ENCODE results near the gene ACSM2A.
"Not testable (repeated sequence)": the region's sequence is repeated elsewhere in the genome, so short reads cannot be mapped to it uniquely, and the experiment has no call there.

The ACSM2A gene

DNA sequence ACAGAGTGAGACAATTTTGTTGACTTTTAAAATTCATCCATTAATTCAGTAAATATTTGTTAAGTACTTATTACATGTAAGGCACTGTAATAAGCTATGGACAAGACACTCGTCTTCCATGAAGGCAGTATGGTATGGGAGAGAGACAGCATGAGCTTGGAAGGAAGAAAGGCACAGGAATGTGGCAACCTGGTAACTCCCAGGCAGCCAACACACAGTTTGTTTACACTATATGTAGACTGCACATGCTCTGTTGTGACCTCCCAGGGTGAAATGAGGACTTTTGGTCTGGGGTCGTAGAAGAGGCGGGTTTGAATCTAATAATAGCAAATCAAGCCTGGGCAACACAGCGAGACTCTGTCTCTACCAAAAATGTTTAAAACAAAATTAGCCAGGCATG lies 9.0 kb downstream of the ACSM2A start:
- DNase-seq, result not testable (repeated sequence)

DNA sequence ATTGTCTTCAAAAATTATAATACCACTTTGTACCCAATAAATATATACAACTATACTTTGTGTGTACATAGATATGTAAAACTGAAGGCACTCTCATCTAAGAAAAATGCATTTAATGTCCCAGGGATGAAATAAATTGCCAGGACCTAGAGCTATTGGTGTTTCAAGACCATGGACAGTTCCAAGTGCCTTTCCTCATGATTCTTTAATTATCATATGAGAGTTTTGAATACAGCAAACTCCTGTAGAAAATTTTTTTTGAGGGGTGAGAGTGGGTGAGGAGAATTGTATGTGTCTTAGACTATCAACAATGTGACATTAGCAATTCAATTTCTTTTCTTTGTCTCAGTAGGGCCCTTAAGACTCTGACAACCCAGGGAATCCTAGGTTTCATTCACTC lies 17.6 kb downstream of the ACSM2A start:
- DNase-seq, result not testable (repeated sequence)

DNA sequence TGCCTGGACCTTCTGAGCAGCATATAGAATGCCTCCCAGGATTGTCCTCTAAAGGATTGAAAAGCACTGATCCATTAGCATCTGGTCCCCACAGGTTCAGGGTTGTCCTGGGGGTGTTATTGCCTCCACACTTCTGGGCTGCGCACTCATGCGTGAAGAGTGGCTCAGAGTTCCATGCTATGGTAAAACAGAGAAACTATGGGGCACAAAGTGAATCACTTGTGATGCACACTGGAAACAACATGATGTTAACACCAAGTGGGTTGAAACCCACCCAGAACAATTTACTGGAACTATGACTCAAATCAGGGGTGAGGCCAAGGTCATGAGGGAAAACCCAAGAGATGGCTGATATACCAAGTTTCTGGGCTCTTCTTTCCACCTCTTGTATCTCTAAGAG lies 18.6 kb downstream of the ACSM2A start:
- DNase-seq, result not testable (repeated sequence)

DNA sequence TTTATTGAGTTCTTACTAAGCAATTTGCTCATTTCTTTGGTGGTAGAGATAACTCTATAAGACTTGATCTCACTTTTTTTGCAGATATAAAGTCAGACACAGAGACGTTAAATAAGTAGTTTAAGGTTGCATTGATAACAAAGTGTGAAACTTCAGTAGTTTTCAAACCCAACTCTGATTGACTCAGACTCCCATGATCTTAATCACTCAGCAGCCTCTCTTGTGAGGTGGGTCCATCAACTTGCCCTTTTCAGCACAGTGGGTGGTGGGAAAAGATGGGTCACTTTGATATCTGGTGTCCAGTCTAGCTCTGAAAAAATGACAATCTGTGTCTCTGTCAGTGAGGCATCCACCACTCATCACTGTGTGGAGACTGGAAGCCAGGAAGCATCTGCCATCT lies 19.4 kb downstream of the ACSM2A start:
- DNase-seq, result not testable (repeated sequence)

DNA sequence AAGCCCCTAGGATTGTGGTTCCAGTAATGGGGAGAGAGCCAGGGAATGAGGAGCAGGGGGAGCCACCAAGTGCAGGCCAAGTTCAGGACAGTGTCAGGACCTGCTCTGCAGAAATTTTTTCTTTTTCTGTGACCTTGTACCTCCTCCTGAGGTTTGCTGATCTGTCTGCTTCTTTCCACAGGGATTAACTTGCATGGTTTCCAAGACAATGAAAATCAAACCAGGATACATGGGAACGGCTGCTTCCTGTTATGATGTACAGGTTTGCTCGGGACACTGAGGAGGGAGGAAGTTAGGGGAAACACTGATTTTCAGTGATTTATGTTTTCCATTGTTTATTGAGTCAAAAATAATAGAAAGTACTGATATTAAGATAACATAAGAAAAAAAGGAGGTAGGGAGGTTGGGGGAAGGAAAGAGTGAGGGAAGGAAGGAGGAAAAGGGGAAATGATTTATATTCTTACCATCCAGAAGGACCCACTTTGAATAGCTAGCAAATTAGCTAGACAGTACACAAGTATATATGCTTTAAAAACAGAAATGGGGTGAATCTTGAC lies 25.9 kb downstream of the ACSM2A start:
- not testable (repeated sequence) for DNase-seq

DNA sequence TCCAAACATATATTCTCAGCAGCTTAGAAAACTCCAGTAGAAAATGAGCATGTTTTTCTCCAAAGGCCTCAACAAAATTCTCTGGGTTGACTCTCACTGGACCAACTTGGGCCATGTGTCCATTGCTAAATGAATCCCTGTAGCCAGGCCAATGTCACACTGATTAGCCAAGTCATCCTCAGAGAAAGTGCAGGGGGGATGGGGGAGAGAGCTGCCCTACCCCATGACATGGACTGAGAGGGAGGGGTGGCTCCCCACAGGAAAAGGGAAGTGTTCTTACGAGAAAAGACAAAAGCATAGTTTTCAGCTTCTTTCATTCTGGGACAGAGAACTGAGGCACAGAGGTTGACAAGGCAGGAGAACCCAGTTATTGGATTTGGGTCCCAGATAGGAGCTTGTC lies 32.7 kb downstream of the ACSM2A start:
- not testable (repeated sequence) for DNase-seq

DNA sequence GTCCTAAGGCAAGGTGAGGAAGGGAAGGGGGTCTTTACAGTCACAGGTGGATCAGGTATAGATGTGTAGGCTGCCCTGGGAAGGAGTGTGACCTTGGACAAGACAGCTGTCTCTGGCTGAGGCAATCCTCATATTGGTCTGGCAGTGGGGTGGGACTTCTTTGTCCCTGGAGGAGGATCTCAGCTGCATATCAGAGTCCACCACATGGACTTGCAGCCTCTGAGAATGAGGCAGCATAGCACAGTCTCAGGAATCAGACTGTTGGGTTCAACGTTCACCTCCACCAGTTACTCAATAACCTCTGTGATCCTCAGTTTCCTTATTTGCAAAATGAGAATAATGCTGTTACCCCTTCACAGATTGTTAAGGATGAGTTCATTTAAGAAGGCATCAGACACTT lies 33.4 kb downstream of the ACSM2A start:
- no peak for DNase-seq

DNA sequence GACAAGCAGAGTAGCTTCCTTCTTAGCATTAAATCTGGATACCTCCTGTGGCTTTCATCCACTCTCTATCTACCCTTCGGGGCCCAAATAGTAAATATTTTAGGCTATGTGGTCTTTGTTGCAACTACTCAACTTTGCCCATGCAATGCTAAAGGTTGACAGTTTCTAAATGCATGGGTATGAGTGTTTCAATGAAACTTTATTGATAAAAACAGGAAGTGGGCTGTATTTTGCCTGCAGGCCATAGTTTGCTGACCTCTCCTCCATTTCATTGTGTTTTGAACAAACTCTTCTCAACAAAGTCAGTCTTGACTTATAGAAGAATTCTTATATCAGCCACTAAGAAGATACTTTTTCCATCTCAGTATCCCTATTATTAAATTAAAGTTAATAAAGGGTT lies 34.1 kb downstream of the ACSM2A start:
- DNase-seq, result no peak

DNA sequence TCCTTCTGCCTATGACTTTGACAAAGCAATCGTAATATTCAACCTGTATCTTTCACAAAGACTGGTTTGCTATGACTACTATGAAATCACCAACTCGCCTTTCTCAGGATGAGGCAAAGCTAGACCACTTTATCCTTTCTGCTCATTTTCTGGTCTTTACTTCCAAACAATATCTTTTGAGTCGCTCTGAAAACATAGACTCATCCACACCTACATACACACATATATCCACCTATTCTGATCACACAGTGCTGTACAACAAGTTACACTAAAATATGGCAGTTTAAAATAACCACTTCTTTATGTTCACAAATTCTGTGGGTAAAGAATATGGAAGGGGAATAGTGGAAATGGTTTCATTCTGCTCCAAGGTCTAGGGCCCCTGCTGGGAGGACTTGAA lies 39.7 kb downstream of the ACSM2A start:
- DNase-seq, result not testable (repeated sequence)

DNA sequence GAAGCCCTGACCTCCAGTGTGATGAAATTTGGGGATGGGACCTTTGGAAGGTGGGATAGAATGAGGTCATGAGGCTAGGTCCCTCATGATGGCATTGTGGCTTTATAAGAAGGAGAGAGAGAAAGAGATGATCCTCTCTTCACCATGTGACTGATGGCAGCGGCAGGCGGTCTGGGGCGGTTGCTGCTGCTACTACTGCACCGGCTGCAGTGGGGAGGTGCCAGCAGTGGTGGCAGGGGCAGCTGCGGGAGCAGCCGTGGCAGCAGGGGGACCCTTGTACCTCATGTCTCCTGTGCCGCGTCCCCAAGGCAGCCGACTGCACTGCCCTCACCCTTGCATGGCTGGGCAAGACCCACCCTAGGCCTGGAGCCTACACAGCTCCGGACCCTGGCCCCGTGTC lies 40.1 kb downstream of the ACSM2A start:
- DNase-seq, result not testable (repeated sequence)

DNA sequence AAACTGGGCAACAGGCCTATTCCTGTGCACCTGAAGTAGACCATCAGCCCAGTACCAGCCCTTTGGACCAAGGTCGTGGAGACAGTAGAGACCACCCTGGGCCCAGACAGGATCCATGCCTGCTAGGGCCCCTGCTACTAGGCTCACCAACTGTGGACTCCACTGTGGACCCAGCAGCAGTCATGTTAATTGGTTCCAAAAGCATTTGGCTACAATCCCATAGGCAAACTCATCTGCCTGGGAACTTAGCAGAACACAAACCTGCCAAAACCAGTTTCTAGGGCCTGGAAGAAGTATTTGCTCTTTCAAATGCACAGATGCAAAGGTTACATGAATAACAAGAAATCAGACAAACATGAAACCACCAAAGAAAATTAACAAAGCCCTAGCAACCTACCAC lies 53.1 kb downstream of the ACSM2A start:
- DNase-seq, result no peak

DNA sequence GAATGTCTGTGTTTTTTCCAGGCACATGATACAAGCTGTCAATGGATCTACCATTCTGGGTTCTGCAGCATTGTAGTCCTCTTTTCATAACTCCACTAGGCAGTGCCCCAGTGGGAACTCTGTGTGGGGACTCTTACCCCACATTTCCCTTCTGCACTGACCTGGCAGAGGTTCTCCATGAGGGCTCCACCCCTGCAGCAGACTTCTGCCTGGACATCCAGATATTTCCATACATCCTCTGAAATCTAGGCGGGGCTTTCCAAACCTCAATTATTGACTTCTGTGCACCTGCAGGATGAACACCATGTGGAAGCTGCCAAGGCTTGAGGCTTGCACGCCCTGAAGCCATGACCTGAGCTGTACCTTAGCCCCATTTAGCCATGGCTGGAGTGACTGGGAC lies 56.0 kb downstream of the ACSM2A start:
- DNase-seq, result no peak

DNA sequence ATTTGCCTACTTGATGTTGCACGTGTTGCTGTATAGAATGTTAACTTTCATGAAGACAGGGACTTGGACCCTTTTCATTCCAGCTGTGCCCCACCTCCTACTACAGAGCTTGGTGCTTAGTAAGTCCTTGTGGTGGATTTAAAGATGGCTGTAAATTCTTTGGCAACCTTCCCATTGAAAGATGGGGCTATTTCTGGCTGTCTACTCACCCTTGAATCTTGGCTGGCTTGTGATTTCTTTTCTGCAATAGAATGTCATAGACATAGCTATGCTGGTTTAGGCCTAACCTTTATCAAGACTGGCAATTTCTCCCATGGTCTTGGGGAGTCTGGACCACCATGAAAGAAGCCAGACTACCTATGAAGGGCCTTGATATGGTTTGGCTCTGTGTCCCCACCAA lies 59.0 kb downstream of the ACSM2A start:
- DNase-seq, result no peak

DNA sequence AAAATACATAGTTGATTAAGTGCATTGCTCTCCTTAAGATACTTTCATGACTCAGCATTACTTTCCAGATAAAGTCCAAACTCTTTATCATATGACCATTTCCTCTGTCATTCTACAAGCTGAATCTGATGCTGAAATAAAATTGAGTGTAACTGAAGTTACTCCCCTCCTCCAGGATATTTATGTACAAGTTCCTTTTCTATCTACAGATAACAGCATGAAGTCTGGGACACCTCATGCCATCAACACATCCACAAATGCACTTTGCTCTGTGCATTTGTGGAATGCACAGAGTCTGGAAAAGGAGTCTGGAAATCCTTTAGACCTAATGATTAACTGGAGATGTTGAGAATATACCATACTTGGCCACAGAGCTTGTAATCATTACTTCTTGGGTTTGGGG lies 64.4 kb downstream of the ACSM2A start:
- DNase-seq, result no peak

DNA sequence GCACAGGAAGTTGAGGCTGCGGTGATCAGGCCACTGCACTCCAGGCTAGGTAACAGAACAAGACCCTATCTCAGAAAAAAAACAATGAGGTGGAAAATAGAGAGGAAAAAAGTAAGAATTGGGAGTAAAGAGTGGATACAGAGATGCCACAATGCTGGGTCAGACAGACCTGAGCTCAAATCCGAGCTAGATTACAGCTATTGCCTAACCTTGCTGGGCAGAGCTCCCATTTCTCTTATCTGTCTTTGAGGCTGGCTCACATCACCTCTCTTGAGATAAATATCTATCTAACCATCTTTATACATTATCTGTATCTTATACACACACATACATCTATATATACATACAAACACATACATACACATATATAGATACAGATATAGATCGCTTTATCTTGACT lies 65.8 kb downstream of the ACSM2A start:
- no peak for DNase-seq

DNA sequence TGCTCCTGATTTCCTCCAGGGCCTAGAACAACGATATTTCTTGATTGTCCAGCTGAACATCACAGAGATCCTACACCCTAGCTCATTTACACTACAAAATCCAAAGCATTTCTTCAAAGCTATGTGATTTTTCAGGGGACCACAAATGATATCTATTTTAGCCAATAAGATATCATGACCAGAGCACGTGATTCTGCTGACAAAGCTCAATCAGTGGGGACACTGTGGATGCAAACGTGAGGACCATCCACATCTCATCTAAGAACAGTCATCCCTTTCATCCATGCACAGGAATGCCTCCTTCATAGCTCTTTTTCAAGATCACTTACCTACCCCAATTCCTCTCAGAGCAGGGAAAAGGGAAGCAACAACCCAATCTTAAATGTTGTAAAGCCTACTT lies 67.9 kb downstream of the ACSM2A start:
- DNase-seq, result no peak

DNA sequence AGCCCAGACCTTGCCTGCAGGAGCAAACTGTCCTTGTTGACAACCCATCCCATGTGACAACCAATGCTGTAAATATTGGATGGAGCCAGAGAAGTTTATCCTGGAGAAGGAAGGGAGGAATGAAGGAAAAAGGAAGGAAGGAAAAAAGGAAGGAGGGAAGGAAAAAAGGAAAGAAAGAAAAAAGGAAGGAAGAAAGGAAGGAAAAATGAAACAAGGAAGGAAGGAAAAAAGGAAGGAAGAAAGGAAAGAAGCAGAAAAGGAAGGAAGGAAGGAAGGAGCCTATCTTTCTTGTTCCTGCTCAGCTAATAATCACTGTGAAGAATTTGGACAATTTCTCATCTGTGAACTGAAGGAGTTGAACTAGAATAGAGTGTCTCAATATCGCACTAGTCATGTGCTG lies 68.8 kb downstream of the ACSM2A start:
- no peak for DNase-seq

DNA sequence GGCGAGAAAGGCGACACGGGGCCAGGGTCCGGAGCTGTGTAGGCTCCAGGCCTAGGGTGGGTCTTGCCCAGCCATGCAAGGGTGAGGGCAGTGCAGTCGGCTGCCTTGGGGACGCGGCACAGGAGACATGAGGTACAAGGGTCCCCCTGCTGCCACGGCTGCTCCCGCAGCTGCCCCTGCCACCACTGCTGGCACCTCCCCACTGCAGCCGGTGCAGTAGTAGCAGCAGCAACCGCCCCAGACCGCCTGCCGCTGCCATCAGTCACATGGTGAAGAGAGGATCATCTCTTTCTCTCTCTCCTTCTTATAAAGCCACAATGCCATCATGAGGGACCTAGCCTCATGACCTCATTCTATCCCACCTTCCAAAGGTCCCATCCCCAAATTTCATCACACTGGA lies 80.5 kb downstream of the ACSM2A start:
- not testable (repeated sequence) for DNase-seq

DNA sequence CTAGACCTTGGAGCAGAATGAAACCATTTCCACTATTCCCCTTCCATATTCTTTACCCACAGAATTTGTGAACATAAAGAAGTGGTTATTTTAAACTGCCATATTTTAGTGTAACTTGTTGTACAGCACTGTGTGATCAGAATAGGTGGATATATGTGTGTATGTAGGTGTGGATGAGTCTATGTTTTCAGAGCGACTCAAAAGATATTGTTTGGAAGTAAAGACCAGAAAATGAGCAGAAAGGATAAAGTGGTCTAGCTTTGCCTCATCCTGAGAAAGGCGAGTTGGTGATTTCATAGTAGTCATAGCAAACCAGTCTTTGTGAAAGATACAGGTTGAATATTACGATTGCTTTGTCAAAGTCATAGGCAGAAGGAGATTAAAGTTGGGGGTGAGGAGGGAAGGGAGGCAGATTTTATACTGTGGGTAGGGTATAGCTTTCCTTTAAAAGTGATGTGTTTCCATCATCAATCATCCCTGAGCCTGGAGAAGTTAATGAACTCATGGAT lies 81.0 kb downstream of the ACSM2A start:
- not testable (repeated sequence) for DNase-seq

DNA sequence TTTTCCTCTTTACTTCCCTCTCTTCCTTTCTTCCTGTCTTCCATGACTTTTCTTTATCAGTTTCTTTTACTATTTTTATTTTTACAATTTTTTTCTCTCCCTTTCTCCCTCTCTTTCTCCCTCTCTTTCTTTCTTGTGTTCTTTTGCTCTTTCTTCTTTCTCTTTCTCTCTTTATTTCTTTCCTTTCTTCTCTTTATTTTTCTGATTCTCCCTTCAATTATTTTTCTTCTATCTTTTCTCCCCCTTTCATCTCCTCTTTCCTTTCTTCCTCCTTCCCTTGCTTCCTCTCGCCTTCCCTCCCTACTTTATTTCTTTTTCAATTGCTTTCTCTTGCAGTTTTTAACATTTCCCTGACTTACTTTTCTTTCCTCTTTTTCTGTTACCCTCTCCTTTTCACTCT lies 85.3 kb downstream of the ACSM2A start:
- not testable (repeated sequence) for DNase-seq

Data from effector CD8-positive, alpha-beta T cell (primary cell).